ENCODE measurements around the gene SIGLEC15.

DNA sequence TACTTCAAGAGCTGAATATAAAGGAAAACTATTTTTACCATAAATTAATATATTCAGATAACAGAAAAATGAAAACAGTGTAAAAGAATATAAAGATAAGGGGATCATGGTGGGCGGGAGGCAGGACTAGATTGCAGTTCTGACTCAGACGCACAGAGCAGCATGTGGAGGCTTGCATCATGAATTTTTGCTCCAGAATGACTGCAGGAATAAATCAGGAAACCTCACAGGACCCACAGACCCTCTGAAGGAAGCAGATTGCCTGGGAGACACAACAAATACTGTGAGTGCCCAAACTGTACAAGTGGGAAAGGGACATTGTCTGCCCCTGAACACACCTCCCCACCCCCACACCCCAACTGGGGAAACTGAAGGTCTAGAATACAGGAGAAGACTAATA, 19.2 kb upstream of the SIGLEC15 start:
- TF ChIP-seq POLR2AphosphoS5 (IDR thresholded peaks at IDR 0.05; ENCODE audit: low read depth) = no peak
- TF ChIP-seq, protein P1, sequence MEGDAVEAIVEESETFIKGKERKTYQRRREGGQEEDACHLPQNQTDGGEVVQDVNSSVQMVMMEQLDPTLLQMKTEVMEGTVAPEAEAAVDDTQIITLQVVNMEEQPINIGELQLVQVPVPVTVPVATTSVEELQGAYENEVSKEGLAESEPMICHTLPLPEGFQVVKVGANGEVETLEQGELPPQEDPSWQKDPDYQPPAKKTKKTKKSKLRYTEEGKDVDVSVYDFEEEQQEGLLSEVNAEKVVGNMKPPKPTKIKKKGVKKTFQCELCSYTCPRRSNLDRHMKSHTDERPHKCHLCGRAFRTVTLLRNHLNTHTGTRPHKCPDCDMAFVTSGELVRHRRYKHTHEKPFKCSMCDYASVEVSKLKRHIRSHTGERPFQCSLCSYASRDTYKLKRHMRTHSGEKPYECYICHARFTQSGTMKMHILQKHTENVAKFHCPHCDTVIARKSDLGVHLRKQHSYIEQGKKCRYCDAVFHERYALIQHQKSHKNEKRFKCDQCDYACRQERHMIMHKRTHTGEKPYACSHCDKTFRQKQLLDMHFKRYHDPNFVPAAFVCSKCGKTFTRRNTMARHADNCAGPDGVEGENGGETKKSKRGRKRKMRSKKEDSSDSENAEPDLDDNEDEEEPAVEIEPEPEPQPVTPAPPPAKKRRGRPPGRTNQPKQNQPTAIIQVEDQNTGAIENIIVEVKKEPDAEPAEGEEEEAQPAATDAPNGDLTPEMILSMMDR (IDR thresholded peaks at IDR 0.05; ENCODE audit: insufficient read depth, low read length) = no peak

Data from HL-60 (cell line).